Epithelial cell of proximal tubule (primary cell): ENCODE results near the gene HDAC4. TPM values are rescaled to one million over a fixed set of nuclear protein-coding genes. Genes with fewer than 3 reads are reported as not detected.

ENCODE experiments used
- DNase-seq: peaks from one replicate; pipeline ENCODE4 v3.0.0-alpha.2; 2011; ENCODE audit warnings: low read depth
- H3K4me3 ChIP-seq: 2 replicates; pipeline ENCODE4 v1.5.1; 2011; ENCODE audit warnings: low read depth, mild to moderate bottlenecking, low read length
- total RNA-seq: library from RNA; depleted of rRNA; stranded (reverse); fragments of >200 nt; gene quantifications from 2 replicates; pipeline ENCODE4 v1.2.3, GENCODE V29; 2015
- TF ChIP-seq, protein P1 (sequence below): conservative IDR thresholded peaks from 2 replicates; pipeline ENCODE4 v1.5.1; 2012; ENCODE audit warnings: low read depth, mild to moderate bottlenecking, low read length

HDAC4 gene
- total RNA-seq, 1 donor from 2014 or later, result 23.2 TPM

DNA sequence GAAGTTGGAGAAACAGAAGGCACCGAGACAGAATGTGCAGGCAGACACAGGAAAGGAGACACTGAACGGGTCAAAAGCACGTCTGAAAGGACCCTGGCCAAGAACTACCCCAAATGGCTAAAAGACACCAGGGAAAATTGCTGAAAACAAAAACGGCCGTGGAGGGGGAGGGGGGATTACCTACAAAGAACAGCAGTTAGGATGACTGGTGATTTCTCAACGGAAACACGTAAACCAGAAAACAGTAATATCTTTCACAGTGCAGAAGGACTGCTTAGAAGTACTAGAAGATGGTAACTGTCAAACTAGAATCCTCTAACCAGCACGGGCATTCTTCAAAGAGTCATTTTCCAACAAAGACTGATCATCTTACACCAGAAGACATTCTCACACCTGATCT, 142.6 kb downstream of the HDAC4 start:
- no peak overlapping the region for H3K4me3 ChIP-seq
- no peak for DNase-seq
- TF ChIP-seq, protein P1, sequence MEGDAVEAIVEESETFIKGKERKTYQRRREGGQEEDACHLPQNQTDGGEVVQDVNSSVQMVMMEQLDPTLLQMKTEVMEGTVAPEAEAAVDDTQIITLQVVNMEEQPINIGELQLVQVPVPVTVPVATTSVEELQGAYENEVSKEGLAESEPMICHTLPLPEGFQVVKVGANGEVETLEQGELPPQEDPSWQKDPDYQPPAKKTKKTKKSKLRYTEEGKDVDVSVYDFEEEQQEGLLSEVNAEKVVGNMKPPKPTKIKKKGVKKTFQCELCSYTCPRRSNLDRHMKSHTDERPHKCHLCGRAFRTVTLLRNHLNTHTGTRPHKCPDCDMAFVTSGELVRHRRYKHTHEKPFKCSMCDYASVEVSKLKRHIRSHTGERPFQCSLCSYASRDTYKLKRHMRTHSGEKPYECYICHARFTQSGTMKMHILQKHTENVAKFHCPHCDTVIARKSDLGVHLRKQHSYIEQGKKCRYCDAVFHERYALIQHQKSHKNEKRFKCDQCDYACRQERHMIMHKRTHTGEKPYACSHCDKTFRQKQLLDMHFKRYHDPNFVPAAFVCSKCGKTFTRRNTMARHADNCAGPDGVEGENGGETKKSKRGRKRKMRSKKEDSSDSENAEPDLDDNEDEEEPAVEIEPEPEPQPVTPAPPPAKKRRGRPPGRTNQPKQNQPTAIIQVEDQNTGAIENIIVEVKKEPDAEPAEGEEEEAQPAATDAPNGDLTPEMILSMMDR, result no peak

DNA sequence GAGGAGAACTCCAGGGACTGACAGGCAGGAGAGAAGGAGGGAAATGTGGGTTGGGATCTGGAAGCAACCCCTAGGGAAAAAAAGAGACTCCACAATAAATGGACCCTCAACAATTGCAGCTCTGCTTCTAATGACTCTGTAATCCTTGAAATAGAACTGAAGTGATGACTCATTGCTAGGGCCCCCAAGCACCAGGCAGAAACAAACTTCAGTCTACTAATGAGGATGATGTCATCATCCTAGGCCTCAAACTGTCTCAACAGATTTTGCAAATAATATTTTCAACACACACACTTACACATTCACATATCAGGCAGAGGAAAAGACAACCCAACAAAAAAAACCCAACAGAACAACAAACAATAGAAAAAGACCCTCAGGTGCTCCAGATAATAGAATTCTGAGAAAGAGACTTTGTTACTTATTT, 143.3 kb downstream of the HDAC4 start:
- TF ChIP-seq, protein P1, result no peak
- DNase-seq, result no peak
- H3K4me3 ChIP-seq, result no peak overlapping the region

DNA sequence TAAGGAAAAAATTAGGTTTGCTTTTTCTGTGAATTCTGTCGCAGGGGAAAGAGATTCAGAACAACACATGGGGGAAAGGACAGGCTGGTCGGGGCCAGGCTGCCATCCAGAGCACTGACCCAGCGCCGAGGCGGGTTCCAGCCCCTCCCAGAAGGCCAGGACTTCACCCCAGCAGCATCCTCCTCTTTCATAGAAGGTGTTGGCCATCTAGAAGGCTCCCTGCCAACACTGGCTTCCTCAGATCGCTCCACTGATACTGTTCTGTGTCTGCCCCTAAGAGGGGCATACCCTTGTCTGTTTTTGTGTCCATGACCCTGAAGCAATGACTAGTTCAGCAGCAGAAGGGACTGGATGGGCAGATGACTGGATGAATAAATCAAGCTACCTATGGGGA, 144.5 kb downstream of the HDAC4 start:
- TF ChIP-seq, protein P1, result no peak
- DNase-seq, result no peak
- H3K4me3 ChIP-seq, result no peak overlapping the region

DNA sequence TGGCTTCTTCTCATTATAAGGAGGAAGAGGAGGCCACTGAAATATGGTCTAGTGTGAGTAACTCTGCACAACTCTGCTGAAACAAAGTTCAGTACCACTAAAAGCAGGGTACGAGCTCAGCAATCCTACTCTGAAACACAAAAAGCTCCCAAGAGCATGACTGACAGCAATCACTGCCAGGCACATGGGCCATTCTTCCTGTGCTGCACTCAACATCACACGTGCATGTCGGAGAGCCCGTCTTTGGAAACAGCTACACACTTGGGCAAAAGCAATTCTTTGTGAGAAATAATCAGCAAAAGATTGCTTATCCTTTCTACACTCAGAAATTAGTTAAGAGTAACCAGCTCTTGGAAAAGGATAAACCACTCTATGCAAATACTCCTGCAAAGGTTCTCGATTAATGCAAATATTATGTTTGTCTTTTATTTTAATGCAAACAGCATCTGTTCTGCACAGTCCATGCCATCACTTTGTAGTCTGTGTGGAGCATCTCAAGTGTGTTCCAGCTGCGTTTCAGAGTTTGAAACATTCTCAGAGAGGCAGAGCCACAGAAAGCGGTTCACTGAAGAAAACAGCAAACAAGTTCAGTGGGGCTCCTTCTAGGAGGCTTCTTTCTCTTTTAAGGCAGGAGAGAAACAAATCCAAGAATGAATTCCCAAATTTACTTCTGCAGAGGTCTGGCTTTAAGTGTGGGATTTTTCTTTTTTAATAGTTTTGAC, 145.0 kb downstream of the HDAC4 start:
- H3K4me3 ChIP-seq, result no peak overlapping the region
- no peak for DNase-seq
- TF ChIP-seq, protein P1, result no peak

DNA sequence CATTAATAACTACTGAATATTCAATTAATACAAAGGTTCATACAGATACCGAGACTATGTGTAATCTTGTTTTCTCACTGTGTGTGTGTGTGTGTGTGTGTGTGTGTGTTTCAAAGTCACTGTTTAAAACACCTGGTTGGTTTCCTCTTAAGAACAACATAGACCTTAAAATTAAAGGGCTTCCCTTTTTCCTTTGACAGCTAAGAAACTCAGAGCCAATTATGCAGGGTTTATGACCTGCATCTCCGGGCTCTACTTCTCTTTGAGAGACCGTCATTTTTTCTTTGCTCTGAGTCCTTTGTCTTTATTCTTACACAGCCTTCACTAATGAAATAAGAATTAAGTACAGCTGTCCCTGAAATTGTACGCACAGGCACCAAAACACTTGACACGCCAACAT, 145.6 kb downstream of the HDAC4 start:
- TF ChIP-seq, protein P1, result no peak
- no peak overlapping the region for H3K4me3 ChIP-seq
- DNase-seq, result no peak

DNA sequence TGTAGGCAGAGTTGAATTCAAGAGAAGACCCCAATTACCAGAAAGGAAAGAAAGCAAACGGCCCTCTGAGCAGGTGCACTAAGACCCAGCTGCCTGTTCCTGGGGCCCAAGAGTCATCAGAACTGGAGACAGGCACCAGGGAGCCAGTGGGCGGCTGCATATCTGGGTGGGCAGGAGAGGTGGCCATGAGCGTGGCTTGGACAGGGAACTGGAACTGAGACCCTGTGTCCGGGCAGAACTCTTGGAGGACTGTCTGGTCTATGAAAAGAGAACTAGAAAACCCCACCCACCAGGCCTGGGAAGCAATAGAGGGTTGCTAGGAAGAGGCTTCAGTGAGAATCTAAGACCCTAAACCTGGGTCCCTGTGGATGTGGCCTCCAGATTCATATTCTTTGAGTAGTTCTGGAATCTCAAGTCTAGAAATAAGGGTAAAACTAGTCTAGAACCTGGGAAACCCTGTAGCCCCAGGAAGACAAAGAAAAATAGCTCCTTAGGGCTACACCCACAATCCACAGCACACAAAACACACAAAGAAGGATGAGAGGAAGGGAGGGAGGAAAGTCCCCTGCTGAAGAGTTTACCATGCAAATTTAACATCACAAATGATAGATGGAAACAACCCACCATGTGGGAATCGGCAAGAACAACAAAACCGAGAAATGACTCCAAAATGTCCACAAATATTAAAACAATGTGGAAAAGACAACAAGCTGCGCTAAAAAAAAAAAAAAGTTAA, 147.0 kb downstream of the HDAC4 start:
- no peak for DNase-seq
- TF ChIP-seq, protein P1, result no peak
- H3K4me3 ChIP-seq, result no peak overlapping the region
